Duodenal mucosa (tissue), 2 donors: ENCODE measurements around the gene ADGRF3.

Source experiments
- H3K27ac ChIP-seq: one replicate; pipeline ENCODE4 v1.7.0; 2013; ENCODE audit warnings: low read depth, low read length
- H3K27me3 ChIP-seq, 2 donors: one replicate each; pipeline ENCODE4 v1.7.0; 2013; ENCODE audit warnings: low read length in 2 of 2, control low read depth in 1 of 2; ENCODE audit not compliant: insufficient read depth in 2 of 2, control insufficient read depth in 1 of 2
- H3K36me3 ChIP-seq, 2 donors: one replicate each; pipeline ENCODE4 v1.7.0; 2013; ENCODE audit warnings: low read length in 2 of 2, control low read depth in 1 of 2; ENCODE audit not compliant: insufficient read depth in 2 of 2, control insufficient read depth in 1 of 2
- H3K4me1 ChIP-seq, 2 donors: one replicate each; pipeline ENCODE4 v1.7.0; 2013; ENCODE audit warnings: low read length in 2 of 2, control low read depth in 1 of 2; ENCODE audit not compliant: insufficient read depth in 2 of 2, control insufficient read depth in 1 of 2
- H3K4me3 ChIP-seq, 2 donors: one replicate each; pipeline ENCODE4 v1.7.0; 2013; ENCODE audit warnings: low read length in 2 of 2, low read depth in 1 of 2
- H3K9ac ChIP-seq, 2 donors: one replicate each; pipeline ENCODE4 v1.7.0; 2013; ENCODE audit warnings: low read length in 2 of 2, low read depth in 1 of 2
- H3K9me3 ChIP-seq, 2 donors: one replicate each; pipeline ENCODE4 v1.7.0; 2013; ENCODE audit warnings: low read length in 2 of 2, control low read depth in 1 of 2; ENCODE audit not compliant: control insufficient read depth in 1 of 2

Gene ADGRF3

GRCh38 chr2:26352892-26353291, 6.3 kb upstream of the ADGRF3 start:
- peaks cover 0 to 18% of the 10 kb centered on the region in 2 donors for H3K4me1 ChIP-seq
- H3K36me3 ChIP-seq, result no peaks in the 10 kb centered on the region
- no peaks in the 10 kb centered on the region for H3K9me3 ChIP-seq
- no peaks in the 10 kb centered on the region for H3K27me3 ChIP-seq
- H3K27ac ChIP-seq, result no peak overlapping the region
- H3K9ac ChIP-seq, result no peak overlapping the region
- H3K4me3 ChIP-seq, result no peak overlapping the region

- H3K27ac ChIP-seq, result no peak overlapping the region
- no peaks in the 10 kb centered on the region for H3K27me3 ChIP-seq
- H3K9ac ChIP-seq, result no peak overlapping the region
- H3K4me1 ChIP-seq, result peaks cover 7 to 25% of the 10 kb centered on the region in 2 donors
- no peak overlapping the region for H3K4me3 ChIP-seq
- H3K9me3 ChIP-seq, result no peaks in the 10 kb centered on the region
- no peaks in the 10 kb centered on the region for H3K36me3 ChIP-seq
Observed at GRCh38 chr2:26351375-26352090, 4.9 kb upstream of the ADGRF3 start.

GRCh38 chr2:26349690-26350089, 3.1 kb upstream of the ADGRF3 start:
- H3K9me3 ChIP-seq, result no peaks in the 10 kb centered on the region
- H3K4me3 ChIP-seq, result no peak overlapping the region
- H3K9ac ChIP-seq, result no peak overlapping the region
- H3K36me3 ChIP-seq, result no peaks in the 10 kb centered on the region
- H3K4me1 ChIP-seq, result peaks cover 9 to 21% of the 10 kb centered on the region in 2 donors
- H3K27ac ChIP-seq, result no peak overlapping the region
- H3K27me3 ChIP-seq, result no peaks in the 10 kb centered on the region

GRCh38 chr2:26347286-26347865, 787 bp upstream of the ADGRF3 start:
- peak overlapping the region; percentile 84 to 96 for H3K4me3 ChIP-seq
- peaks cover 15 to 25% of the 10 kb centered on the region in 2 donors for H3K4me1 ChIP-seq
- no peaks in the 10 kb centered on the region for H3K36me3 ChIP-seq
- H3K27me3 ChIP-seq, result no peaks in the 10 kb centered on the region
- peak overlapping the region; percentile 83 to 87 for H3K9ac ChIP-seq
- H3K27ac ChIP-seq, result no peak overlapping the region
- H3K9me3 ChIP-seq, result no peaks in the 10 kb centered on the region

- H3K4me1 ChIP-seq, result peaks cover 15 to 25% of the 10 kb centered on the region in 2 donors
- no peaks in the 10 kb centered on the region for H3K36me3 ChIP-seq
- H3K9me3 ChIP-seq, result no peaks in the 10 kb centered on the region
- no peaks in the 10 kb centered on the region for H3K27me3 ChIP-seq
- H3K9ac ChIP-seq, result peak within 1 kb of the TSS; percentile 92 to 99
- peak within 1 kb of the TSS; percentile 93 for H3K27ac ChIP-seq
- peak within 1 kb of the TSS; percentile 93 to 96 for H3K4me3 ChIP-seq
Observed at GRCh38 chr2:26345545-26346453, 790 bp downstream of the ADGRF3 start, which contains the start of gene SELENOI. Gene SELENOI (plus strand): TSS chr2:26346143. CDS start chr2:26346233, 90 bp downstream.

GRCh38 chr2:26345283-26345544, 1.4 kb downstream of the ADGRF3 start:
- Histone ChIP-seq H3K4me3 (peak overlapping the region; percentile 93 to 96), H3K36me3 (no peaks in the 10 kb centered on the region), H3K4me1 (peaks cover 15 to 25% of the 10 kb centered on the region in 2 donors), H3K9me3 (no peaks in the 10 kb centered on the region), H3K9ac (peak overlapping the region; percentile 92 to 99), H3K27me3 (no peaks in the 10 kb centered on the region), H3K27ac (peak overlapping the region; percentile 93)

GRCh38 chr2:26344581-26345282, 1.9 kb downstream of the ADGRF3 start:
- peak overlapping the region; percentile 93 for H3K27ac ChIP-seq
- H3K9me3 ChIP-seq, result no peaks in the 10 kb centered on the region
- peak overlapping the region; percentile 93 to 96 for H3K4me3 ChIP-seq
- no peaks in the 10 kb centered on the region for H3K27me3 ChIP-seq
- no peaks in the 10 kb centered on the region for H3K36me3 ChIP-seq
- H3K4me1 ChIP-seq, result peaks cover 15 to 25% of the 10 kb centered on the region in 2 donors
- peak overlapping the region; percentile 92 to 99 for H3K9ac ChIP-seq

GRCh38 chr2:26340831-26341230, 5.8 kb downstream of the ADGRF3 start:
- Histone ChIP-seq H3K4me1 (peaks cover 8% of the 10 kb centered on the region in 2 donors), H3K36me3 (no peaks in the 10 kb centered on the region), H3K9ac (no peak overlapping the region), H3K27ac (no peak overlapping the region), H3K4me3 (no peak overlapping the region), H3K27me3 (no peaks in the 10 kb centered on the region), H3K9me3 (no peaks in the 10 kb centered on the region)

- Histone ChIP-seq H3K4me3 (no peak overlapping the region), H3K36me3 (no peaks in the 10 kb centered on the region), H3K4me1 (no peaks in the 10 kb centered on the region), H3K9me3 (no peaks in the 10 kb centered on the region), H3K9ac (no peak overlapping the region), H3K27ac (no peak overlapping the region), H3K27me3 (no peaks in the 10 kb centered on the region)
Observed at GRCh38 chr2:26337298-26337697, 9.3 kb downstream of the ADGRF3 start.
